NCI-H146 (cell line): ENCODE data around the gene PNMA8C.
A peak's percentile ranks its signal among the peaks of the same experiment; 100 is the strongest.
"Not testable (repeated sequence)": the region's sequence is repeated elsewhere in the genome, so short reads cannot be mapped to it uniquely, and the experiment has no call there.

ENCODE experiments used
- DNase-seq: peaks from one replicate; lab custom pipeline; 2025; lab: John Stamatoyannopoulos, UW

Gene PNMA8C

GRCh38 chr19:46447006-46447405 lies 18.3 kb upstream of the PNMA8C start:
- no peak for DNase-seq

- DNase-seq: no peak
These were observed 17.3 kb upstream of the PNMA8C start for GRCh38 chr19:46446021-46446420.

GRCh38 chr19:46442808-46443450 lies 14.2 kb upstream of the PNMA8C start:
- no peak for DNase-seq

- DNase-seq: no peak
These were observed 13.1 kb upstream of the PNMA8C start for GRCh38 chr19:46441866-46442265.

GRCh38 chr19:46435689-46436088 lies 7.0 kb upstream of the PNMA8C start:
- DNase-seq: not testable (repeated sequence)

GRCh38 chr19:46435009-46435408 lies 6.3 kb upstream of the PNMA8C start:
- no peak for DNase-seq

GRCh38 chr19:46433470-46433869 lies 4.7 kb upstream of the PNMA8C start:
- not testable (repeated sequence) for DNase-seq

- DNase-seq: no peak
These were observed 3.1 kb upstream of the PNMA8C start for GRCh38 chr19:46431824-46432223.

GRCh38 chr19:46429999-46430398 lies 1.3 kb upstream of the PNMA8C start:
- no peak for DNase-seq

- no peak for DNase-seq
These were observed 1.2 kb downstream of the PNMA8C start for GRCh38 chr19:46427518-46428045.

- DNase-seq: peak; percentile 86
These were observed 2.1 kb downstream of the PNMA8C start for GRCh38 chr19:46426506-46427162.

- no peak for DNase-seq
These were observed 2.7 kb downstream of the PNMA8C start for GRCh38 chr19:46426035-46426505.

- DNase-seq: no peak
These were observed 5.5 kb downstream of the PNMA8C start for GRCh38 chr19:46423188-46423587.

GRCh38 chr19:46422344-46422743 lies 6.4 kb downstream of the PNMA8C start:
- no peak for DNase-seq

GRCh38 chr19:46420056-46420455 lies 8.7 kb downstream of the PNMA8C start:
- no peak for DNase-seq

- DNase-seq: peak; percentile 94
These were observed 12.7 kb downstream of the PNMA8C start for GRCh38 chr19:46415804-46416709.

- not testable (repeated sequence) for DNase-seq
These were observed 13.8 kb downstream of the PNMA8C start for GRCh38 chr19:46414899-46415298.

- DNase-seq: peak; percentile 21
These were observed 15.3 kb downstream of the PNMA8C start, which contains the start of gene CCDC8 for GRCh38 chr19:46413262-46414031. Gene CCDC8, minus strand, starts transcription at chr19:46413564. Its CDS starts 754 bp downstream, at chr19:46412810.

GRCh38 chr19:46412650-46413261 lies 16.0 kb downstream of the PNMA8C start:
- no peak for DNase-seq

GRCh38 chr19:46411925-46412649 lies 16.6 kb downstream of the PNMA8C start:
- DNase-seq: no peak
